GM19328 (cell line): ENCODE data around the gene ACTA1.
"Not testable (repeated sequence)": the region's sequence is repeated elsewhere in the genome, so short reads cannot be mapped to it uniquely, and the experiment has no call there.

Experiments used
- ATAC-seq: cut with Tn5 transposase; IDR thresholded peaks from one replicate; pipeline ENCODE4 v1.9.1; 2021; ENCODE audit warnings: mild to moderate bottlenecking, moderate library complexity; ENCODE audit not compliant: unreplicated experiment

Gene ACTA1

DNA sequence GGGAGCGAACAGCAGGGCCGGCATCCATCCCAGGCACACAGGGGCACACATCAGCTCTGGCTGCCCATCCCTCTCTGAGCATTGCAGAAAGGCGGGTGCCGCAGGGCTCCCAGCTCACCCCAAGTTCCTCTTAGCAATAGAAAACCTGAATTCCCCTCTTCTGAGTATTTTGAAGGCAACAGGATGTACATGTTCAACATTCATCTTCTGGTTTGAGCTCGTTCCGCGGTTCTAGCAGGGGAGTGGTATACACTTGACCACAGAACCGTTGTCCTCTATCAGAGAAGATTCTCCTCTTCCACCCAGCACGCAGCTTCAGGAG lies 23.6 kb downstream of the ACTA1 start:
- ATAC-seq, result no peak

GRCh38 chr1:229409616-229410369 lies 24.1 kb downstream of the ACTA1 start:
- ATAC-seq, result no peak

- no peak for ATAC-seq
Measured at GRCh38 chr1:229408458-229409037, 25.3 kb downstream of the ACTA1 start.

DNA sequence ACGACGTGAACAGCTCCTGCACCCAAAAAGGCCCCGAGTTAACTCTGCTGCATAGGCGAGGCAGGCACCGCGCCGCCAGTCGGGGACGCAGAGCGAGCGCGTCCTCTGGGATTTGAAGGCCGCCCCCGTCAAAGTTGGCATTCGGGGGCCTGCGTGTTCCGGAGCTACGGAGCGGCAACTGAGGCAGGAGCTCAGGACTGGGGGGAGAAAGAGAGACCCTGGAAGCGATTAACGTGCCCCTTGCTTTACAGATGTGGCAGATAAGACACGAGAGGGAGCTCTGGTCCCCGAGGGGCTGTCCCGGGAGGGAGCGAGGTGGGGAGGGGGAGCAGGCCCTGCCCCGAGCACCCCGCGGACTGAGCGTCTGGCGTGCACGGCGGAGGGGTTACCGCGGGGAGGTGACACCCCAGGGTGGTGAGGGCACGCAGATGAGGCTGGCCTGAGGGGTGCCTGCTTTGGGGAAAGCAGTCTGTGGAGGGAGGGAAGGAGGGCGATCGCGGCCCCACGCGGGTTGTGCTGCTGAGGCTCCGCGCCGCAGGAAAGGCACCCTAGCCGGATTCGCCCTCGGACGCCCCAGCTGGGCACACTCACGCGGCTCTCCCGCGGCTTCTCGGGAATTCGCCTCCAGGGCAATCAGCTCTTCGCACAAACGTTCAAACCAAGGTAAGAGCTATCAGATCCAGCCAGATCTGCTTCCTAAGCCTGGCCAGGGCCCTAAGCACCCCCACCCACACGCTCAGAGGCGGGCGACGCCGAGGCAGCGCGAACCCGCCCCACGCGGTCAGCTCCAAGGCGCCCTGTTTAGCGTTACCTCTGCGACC lies 26.5 kb downstream of the ACTA1 start:
- no peak for ATAC-seq

DNA sequence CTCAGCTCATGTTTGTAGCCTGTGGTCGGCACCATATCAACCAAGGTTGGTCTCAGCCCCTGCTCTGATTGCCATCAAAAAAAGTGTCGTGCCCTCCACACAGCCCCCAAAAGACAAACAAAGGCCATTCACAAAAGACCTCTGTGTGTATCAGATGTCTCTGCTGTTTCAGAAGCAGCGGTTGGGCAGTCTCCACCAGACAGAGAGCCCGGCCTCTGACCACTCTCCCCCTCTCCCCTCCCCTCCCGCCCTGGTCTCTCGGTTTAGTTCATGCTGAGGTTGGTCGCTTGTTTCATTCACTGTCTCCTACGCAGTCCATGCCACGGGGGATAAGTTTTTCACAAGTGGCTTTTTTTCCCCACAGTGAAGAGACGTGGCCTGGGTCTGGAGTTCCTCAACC lies 27.1 kb downstream of the ACTA1 start:
- no peak for ATAC-seq

DNA sequence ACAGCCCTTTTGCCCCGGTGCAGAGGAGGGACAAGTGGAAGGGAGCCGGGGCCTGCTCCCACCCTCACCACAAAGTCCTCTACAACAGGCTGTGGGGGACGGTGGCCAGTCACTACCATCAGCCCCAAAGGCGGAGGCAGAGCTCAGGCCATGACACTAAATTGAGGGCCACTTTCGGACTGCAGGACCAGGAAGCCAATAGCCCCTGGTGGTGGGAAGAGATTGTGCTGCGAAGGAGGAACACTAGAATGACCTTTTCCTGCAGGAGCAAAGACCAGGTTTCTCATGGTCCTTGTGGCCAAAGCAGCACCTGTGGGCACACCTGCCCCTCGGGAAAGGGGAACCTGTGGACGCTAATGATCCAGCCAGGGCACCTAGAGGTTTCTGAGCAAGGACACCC lies 30.3 kb downstream of the ACTA1 start:
- ATAC-seq, result no peak

- no peak for ATAC-seq
Measured at GRCh38 chr1:229402993-229403392, 30.9 kb downstream of the ACTA1 start.

GRCh38 chr1:229402329-229402728 lies 31.6 kb downstream of the ACTA1 start:
- ATAC-seq, result not testable (repeated sequence)

- no peak for ATAC-seq
Measured at GRCh38 chr1:229397762-229398161, 36.1 kb downstream of the ACTA1 start.

- ATAC-seq, result no peak
Measured at GRCh38 chr1:229396585-229397206, 37.2 kb downstream of the ACTA1 start.

- not testable (repeated sequence) for ATAC-seq
Measured at GRCh38 chr1:229394517-229394916, 39.4 kb downstream of the ACTA1 start.

DNA sequence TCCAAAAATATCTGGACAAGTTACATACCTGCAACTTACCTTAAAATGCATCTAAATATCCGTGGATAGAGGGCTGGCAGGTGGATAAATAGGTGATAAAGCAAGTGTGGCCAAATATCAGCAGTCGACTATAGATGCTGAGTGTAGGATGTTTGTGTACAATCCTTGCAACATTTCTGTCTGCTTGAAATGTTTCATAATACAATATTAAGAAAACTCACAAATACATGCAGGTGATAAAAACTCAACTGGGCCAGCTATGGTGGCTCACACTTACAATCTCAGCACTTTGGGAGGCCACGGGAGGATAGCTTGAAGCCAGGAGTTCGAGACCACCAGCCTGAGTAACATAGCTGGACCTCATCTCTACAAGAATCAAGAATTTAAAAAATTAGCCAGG lies 41.0 kb downstream of the ACTA1 start:
- ATAC-seq, result no peak

DNA sequence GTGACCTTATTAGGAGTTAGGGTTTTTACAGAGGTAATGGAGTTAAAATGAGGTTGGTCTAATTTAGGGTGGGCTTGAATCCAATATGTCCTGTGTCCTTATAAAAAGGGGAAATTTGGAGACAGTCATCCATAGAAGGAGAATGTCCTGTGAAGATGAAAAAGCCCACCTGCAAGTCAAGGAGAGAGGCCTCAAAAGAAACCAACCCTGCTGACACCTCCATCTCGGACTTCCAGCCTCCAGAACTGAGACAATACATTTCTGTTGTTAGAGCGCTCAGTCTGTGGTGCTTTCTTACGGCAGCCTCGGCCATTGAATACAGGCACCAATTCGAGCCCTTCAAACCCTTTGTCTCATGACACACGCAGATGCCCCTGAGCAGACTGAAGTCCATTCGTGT lies 43.8 kb downstream of the ACTA1 start:
- no peak for ATAC-seq

DNA sequence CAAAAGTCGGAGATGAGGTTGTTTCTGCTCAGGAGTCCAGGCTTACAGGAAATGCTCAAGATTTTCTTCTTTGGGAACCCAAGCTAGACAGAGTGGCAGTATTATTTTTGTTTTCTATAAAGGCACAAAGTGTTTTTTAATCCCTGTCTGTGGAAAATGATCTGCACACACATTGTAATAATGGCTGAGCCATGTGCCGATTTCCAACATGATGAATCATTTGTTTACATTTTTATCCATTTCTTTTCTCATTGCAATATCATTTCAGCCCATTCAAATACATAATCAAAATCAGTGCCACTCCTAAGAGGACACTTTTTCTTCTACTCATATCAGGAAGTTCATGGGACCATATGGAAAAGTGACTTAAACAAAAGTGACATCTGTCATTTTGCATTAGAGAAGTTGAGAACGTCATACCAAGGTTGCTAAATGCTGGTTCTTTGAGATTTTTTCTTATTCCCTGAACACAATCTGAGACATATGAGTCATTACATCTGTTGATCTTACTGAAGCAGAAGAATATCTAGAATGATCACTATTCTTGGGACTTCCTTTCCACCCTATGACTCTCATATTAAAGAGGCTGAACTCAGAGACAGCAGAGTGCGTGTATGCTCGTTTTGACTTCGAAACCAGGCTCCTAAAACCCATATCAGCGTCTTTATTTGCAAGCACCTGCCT lies 44.9 kb downstream of the ACTA1 start:
- ATAC-seq, result no peak

- ATAC-seq, result no peak
Measured at GRCh38 chr1:229385853-229386456, 47.9 kb downstream of the ACTA1 start.

DNA sequence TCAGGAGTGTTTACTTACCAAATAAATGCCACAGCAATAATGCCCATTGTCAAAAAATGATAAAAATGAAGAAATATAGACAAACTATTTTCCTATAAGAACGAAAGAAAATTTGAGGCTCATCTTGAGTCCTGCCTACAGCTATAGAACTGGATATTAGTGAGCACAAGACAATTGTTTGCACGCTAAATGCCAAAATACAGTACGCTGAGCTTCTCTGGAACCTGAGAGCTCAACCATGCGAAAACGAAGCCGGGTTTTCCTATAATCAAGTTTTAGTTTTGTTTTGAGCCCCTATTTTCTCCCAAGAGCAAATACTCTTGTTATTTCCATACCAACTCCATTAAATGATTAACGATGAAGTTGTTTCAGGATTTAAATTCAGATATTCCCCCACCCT lies 49.1 kb downstream of the ACTA1 start:
- no peak for ATAC-seq

DNA sequence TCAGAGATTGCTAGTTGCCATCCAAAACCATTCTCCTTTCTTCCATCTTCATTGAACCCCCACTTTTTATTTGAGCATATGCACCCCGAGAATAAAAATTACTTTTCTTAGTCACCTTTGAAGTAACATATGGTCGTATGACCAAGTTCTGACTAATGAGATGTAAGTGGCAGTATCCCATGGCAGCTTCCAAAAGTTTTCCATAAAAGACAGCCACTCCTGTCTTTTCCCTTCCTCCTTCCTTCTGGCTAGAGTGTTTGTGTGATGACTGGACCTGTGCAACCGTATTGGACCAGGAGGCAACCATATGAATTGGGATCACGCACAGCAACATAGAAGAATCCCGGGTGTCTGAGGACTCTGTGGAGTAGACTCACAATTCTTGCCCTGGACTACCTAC lies 49.9 kb downstream of the ACTA1 start:
- ATAC-seq, result no peak

GRCh38 chr1:229383188-229383587 lies 50.7 kb downstream of the ACTA1 start:
- no peak for ATAC-seq
